GM19397 (cell line): ENCODE measurements around the gene SSMEM1.
"Not testable (repeated sequence)": the region's sequence is repeated elsewhere in the genome, so short reads cannot be mapped to it uniquely, and the experiment has no call there.

ENCODE experiments used
- ATAC-seq: cut with Tn5 transposase; IDR thresholded peaks from one replicate; pipeline ENCODE4 v1.9.1; 2021; ENCODE audit warnings: mild to moderate bottlenecking, moderate library complexity; ENCODE audit not compliant: unreplicated experiment

Gene SSMEM1

GRCh38 chr7:130243486-130243885, 35.8 kb downstream of the SSMEM1 start:
- not testable (repeated sequence) for ATAC-seq

- not testable (repeated sequence) for ATAC-seq
These were observed 38.8 kb downstream of the SSMEM1 start for GRCh38 chr7:130246491-130246890.

GRCh38 chr7:130248842-130249241, 41.2 kb downstream of the SSMEM1 start:
- not testable (repeated sequence) for ATAC-seq

- not testable (repeated sequence) for ATAC-seq
These were observed 42.0 kb downstream of the SSMEM1 start for GRCh38 chr7:130249626-130250025.

- ATAC-seq, result no peak
These were observed 46.9 kb downstream of the SSMEM1 start for GRCh38 chr7:130254555-130254954.

GRCh38 chr7:130256704-130257103, 49.0 kb downstream of the SSMEM1 start:
- no peak for ATAC-seq

GRCh38 chr7:130258494-130259078, 50.9 kb downstream of the SSMEM1 start:
- ATAC-seq, result no peak

- ATAC-seq, result no peak
These were observed 54.8 kb downstream of the SSMEM1 start for GRCh38 chr7:130262448-130262847.

- no peak for ATAC-seq
These were observed 55.5 kb downstream of the SSMEM1 start for GRCh38 chr7:130263130-130263529.
